ENCODE measurements around the gene MCTP1. TPM values are rescaled to one million over a fixed set of nuclear protein-coding genes. Genes with fewer than 3 reads are reported as not detected.

Gene MCTP1
- total RNA-seq, 2 donors from 2014 or later, result 3.3 to 5.0 TPM

DNA sequence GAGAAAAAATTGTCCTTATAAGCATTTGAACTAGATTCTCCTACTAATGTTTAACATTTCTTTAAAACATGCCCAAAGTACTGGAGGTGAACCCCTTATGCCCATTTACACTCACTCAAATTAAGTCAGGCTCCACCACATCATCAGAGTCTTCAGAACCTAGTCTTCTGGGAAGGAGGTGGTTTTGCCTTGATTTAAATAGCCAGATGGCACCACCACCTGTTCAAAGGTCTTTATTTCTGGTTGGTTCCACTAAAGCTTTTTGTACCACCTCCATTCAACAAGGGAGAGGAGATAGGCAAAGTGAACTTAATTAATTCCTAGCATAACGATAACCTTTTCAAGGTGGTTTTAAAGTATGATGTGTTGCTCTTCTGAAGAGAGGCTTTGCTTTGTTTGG is 476.9 kb downstream of the MCTP1 start:
- no peak for DNase-seq (ENCODE audit: low spot score)
- Histone ChIP-seq H3K36me3 (no peaks in the 10 kb centered on the region), H3K9me3 (no peaks in the 10 kb centered on the region), H3K27me3 (replicated peaks; ENCODE audit: insufficient read depth) (no peaks in the 10 kb centered on the region), H3K4me1 (replicated peaks) (no peaks in the 10 kb centered on the region), H3K4me3 (no peak overlapping the region), H3K27ac (no peak overlapping the region)
- WGBS, result 91% methylated on average over 1 of the region's 1 CpG
- intact Hi-C loops (cut with DNase I), result no loop called here
- no peak for TF ChIP-seq POLR2A (IDR thresholded peaks at IDR 0.05)
- TF ChIP-seq, protein P1, sequence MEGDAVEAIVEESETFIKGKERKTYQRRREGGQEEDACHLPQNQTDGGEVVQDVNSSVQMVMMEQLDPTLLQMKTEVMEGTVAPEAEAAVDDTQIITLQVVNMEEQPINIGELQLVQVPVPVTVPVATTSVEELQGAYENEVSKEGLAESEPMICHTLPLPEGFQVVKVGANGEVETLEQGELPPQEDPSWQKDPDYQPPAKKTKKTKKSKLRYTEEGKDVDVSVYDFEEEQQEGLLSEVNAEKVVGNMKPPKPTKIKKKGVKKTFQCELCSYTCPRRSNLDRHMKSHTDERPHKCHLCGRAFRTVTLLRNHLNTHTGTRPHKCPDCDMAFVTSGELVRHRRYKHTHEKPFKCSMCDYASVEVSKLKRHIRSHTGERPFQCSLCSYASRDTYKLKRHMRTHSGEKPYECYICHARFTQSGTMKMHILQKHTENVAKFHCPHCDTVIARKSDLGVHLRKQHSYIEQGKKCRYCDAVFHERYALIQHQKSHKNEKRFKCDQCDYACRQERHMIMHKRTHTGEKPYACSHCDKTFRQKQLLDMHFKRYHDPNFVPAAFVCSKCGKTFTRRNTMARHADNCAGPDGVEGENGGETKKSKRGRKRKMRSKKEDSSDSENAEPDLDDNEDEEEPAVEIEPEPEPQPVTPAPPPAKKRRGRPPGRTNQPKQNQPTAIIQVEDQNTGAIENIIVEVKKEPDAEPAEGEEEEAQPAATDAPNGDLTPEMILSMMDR (IDR thresholded peaks at IDR 0.05), result no peak
- no peak for TF ChIP-seq POLR2AphosphoS5 (IDR thresholded peaks at IDR 0.05)

DNA sequence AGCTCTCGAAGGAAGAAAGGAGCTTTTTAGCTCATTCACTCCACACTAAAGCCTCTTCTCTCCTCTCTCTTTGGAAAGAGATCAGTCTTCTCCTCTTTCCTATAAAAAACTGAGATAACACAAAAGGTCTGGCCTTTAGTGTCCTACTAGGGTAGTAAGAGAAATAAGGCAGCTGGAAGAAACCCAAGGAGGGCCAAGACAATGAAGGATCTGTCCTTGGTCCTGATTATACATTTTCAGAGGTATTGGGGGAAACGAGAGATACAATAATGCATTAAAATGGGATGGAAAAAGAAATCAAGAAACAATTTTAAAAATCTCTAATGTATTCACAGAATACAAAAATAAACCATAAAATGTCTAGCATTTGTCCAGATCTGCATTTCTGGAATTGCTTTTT is 482.4 kb downstream of the MCTP1 start:
- intact Hi-C loops (cut with DNase I), result no loop called here
- no peaks in the 10 kb centered on the region for H3K36me3 ChIP-seq
- H3K4me1 ChIP-seq (replicated peaks), result no peaks in the 10 kb centered on the region
- no peaks in the 10 kb centered on the region for H3K9me3 ChIP-seq
- no peak overlapping the region for H3K27ac ChIP-seq
- WGBS, result 74% methylated on average over 2 of the region's 2 CpGs
- TF ChIP-seq, protein P1 (IDR thresholded peaks at IDR 0.05), result no peak
- no peak for TF ChIP-seq POLR2A (IDR thresholded peaks at IDR 0.05)
- TF ChIP-seq POLR2AphosphoS5 (IDR thresholded peaks at IDR 0.05), result no peak
- no peaks in the 10 kb centered on the region for H3K27me3 ChIP-seq (replicated peaks; ENCODE audit: insufficient read depth)
- no peak overlapping the region for H3K4me3 ChIP-seq
- DNase-seq (ENCODE audit: low spot score), result no peak

DNA sequence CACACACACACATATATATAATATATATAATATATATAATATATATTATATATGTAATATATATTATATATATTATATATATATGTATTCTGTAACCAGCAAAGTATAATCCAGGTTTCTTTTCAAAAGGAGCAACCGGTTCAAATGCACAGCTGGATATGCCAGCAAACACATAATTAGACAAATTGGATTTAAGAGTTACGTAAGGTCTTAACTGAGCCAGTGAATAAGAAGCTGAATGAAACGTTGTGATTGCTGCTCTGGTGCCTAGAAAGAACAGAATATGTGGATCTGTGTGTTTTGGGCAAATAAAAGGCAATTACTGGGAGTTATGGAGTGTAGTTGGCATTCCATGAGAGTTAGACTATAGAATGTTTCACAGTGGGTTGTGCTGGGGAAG is 488.3 kb downstream of the MCTP1 start:
- no peak for DNase-seq (ENCODE audit: low spot score)
- Histone ChIP-seq H3K4me1 (replicated peaks) (no peaks in the 10 kb centered on the region), H3K27ac (no peak overlapping the region), H3K36me3 (no peaks in the 10 kb centered on the region), H3K4me3 (no peak overlapping the region), H3K27me3 (replicated peaks; ENCODE audit: insufficient read depth) (no peaks in the 10 kb centered on the region), H3K9me3 (no peaks in the 10 kb centered on the region)
- intact Hi-C loops (cut with DNase I), result no loop called here
- 49% methylated on average over 3 of the region's 3 CpGs for WGBS
- TF ChIP-seq, protein P1 (IDR thresholded peaks at IDR 0.05), result no peak

DNA sequence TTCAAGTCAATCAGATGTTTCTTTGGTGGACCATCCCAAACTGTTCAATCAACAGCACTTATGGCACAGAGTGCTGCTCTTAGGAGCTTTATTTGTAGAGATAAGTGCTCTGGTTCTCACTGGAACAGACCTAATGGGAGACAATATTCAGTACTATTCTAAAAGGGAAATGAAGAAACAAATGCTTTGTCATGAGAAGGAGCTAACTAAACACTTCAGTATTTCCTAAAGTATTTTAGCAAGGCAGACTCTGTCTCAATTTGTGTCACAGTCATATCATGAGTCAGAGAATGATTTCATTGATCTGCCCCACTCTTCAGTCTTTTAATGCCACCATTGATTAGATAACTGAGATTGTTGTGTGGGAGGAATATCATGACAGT is 491.1 kb downstream of the MCTP1 start:
- intact Hi-C loops (cut with DNase I), result no loop called here
- no peaks in the 10 kb centered on the region for H3K9me3 ChIP-seq
- no peak for DNase-seq (ENCODE audit: low spot score)
- H3K27me3 ChIP-seq (replicated peaks; ENCODE audit: insufficient read depth), result no peaks in the 10 kb centered on the region
- no peak overlapping the region for H3K27ac ChIP-seq
- TF ChIP-seq POLR2A (IDR thresholded peaks at IDR 0.05), result no peak
- no peak for TF ChIP-seq POLR2AphosphoS5 (IDR thresholded peaks at IDR 0.05)
- TF ChIP-seq, protein P1 (IDR thresholded peaks at IDR 0.05), result no peak
- H3K4me3 ChIP-seq, result no peak overlapping the region
- no peaks in the 10 kb centered on the region for H3K36me3 ChIP-seq
- no peaks in the 10 kb centered on the region for H3K4me1 ChIP-seq (replicated peaks)

DNA sequence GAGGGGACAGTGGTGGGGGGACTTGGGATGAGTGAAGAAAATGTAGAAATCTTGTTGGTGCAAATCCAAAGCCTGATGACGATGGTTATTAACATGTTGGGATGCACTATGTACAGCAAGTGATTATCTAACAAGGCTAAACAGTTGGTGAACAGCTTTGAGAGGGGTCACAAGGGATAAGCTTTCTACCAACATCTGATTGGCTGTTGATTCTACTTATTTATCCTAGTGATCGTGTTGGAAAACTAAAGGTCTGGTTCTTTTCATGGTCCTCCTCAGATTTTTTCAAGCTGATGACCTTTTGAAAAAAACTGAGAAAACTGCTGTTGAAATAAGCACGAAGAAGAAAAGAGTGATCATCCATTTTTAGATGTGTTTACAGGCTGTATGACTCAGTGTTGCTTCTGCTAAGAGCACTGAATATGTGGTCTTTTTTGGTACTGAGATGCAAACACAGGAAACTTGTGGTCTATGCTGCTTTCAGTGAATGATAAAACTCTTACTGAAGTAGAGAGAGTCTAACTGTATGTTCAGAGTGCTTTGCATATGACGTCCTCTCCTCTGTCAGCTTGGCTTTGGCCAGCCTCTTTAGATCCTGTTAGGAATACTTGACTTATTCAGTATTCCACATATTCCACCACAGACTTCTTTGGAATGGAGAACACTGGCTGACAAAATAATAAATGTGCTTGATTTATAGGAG is 491.6 kb downstream of the MCTP1 start:
- 71% methylated on average over 4 of the region's 4 CpGs for WGBS
- H3K27me3 ChIP-seq (replicated peaks; ENCODE audit: insufficient read depth), result no peaks in the 10 kb centered on the region
- H3K4me1 ChIP-seq (replicated peaks), result no peaks in the 10 kb centered on the region
- no peak overlapping the region for H3K27ac ChIP-seq
- H3K36me3 ChIP-seq, result no peaks in the 10 kb centered on the region
- intact Hi-C loops (cut with DNase I), result no loop called here
- H3K4me3 ChIP-seq, result no peak overlapping the region
- no peaks in the 10 kb centered on the region for H3K9me3 ChIP-seq
- TF ChIP-seq, protein P1 (IDR thresholded peaks at IDR 0.05), result no peak
- no peak for TF ChIP-seq POLR2A (IDR thresholded peaks at IDR 0.05)
- TF ChIP-seq POLR2AphosphoS5 (IDR thresholded peaks at IDR 0.05), result no peak
- no peak for DNase-seq (ENCODE audit: low spot score)
